ENCODE measurements around the gene NRP1. TPM values are rescaled to one million over a fixed set of nuclear protein-coding genes. Genes with fewer than 3 reads are reported as not detected.

Gene NRP1
- total RNA-seq, 2 experiments from 2014 or later = 1.6 to 1.7 TPM

GRCh38 chr10:33325929-33326328 lies 8.5 kb downstream of the NRP1 start:
- Mint-ChIP-seq H3K4me1 (peaks cover under 1% of the 10 kb centered on the region), H3K4me3 (no peak overlapping the region), H3K27me3 (peaks cover 19% of the 10 kb centered on the region), H3K36me3 (no peaks in the 10 kb centered on the region), H3K27ac (no peak overlapping the region), H3K9me3 (no peaks in the 10 kb centered on the region)
- DNase-seq (no peak), ATAC-seq (ENCODE audit: low read depth) (no peak)
- POLR2A ChIA-PET = no interaction called here

DNA sequence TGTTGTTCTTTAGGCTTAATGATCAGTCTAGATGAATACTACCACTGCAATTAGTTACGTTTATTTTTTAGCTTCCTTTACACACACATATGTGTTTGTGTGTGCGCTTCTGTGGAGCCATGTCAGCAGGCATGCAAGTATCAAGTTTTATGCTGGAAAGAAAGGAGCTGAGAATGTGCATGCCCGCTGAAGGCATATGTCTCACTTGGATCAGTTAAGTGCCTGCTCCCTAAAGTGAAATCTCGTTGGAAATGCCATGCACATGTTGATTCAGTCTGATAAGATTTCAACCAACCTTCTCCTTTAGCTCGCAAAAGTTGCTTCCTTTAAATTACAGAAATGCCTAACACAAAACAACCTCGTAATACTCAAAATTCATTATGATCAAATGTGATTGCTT lies 10.7 kb downstream of the NRP1 start:
- Mint-ChIP-seq H3K4me3 (no peak overlapping the region), H3K4me1 (no peaks in the 10 kb centered on the region), H3K27ac (no peak overlapping the region), H3K27me3 (peaks cover 15% of the 10 kb centered on the region), H3K9me3 (no peaks in the 10 kb centered on the region), H3K36me3 (no peaks in the 10 kb centered on the region)
- DNase-seq (no peak), ATAC-seq (ENCODE audit: low read depth) (no peak)
- POLR2A ChIA-PET = no interaction called here

GRCh38 chr10:33321516-33321915 lies 13.0 kb downstream of the NRP1 start:
- H3K36me3 Mint-ChIP-seq = no peaks in the 10 kb centered on the region
- H3K27me3 Mint-ChIP-seq = peaks cover 7% of the 10 kb centered on the region

GRCh38 chr10:33320288-33320687 lies 14.2 kb downstream of the NRP1 start:
- H3K9me3 Mint-ChIP-seq = no peaks in the 10 kb centered on the region
- H3K27me3 Mint-ChIP-seq = peaks cover 6% of the 10 kb centered on the region
- peaks cover 1% of the 10 kb centered on the region for H3K4me1 Mint-ChIP-seq
- no peak overlapping the region for H3K27ac Mint-ChIP-seq
- ATAC-seq (ENCODE audit: low read depth) = no peak
- POLR2A ChIA-PET = no interaction called here
- H3K36me3 Mint-ChIP-seq = no peaks in the 10 kb centered on the region
- H3K4me3 Mint-ChIP-seq = no peak overlapping the region
- no peak for DNase-seq

More at GRCh38 chr10:33321516-33321915, 13.0 kb downstream of the NRP1 start:
- Mint-ChIP-seq H3K27ac (no peak overlapping the region), H3K9me3 (no peaks in the 10 kb centered on the region), H3K4me1 (peaks cover 1% of the 10 kb centered on the region), H3K4me3 (no peak overlapping the region)
- DNase-seq (no peak), ATAC-seq (ENCODE audit: low read depth) (no peak)
- POLR2A ChIA-PET = no interaction called here

- Mint-ChIP-seq H3K9me3 (peaks cover 1% of the 10 kb centered on the region), H3K36me3 (no peaks in the 10 kb centered on the region), H3K4me1 (peaks cover 1% of the 10 kb centered on the region), H3K27me3 (peaks cover 3% of the 10 kb centered on the region), H3K4me3 (no peak overlapping the region), H3K27ac (no peak overlapping the region)
- POLR2A ChIA-PET = no interaction called here
- ATAC-seq (ENCODE audit: low read depth) (no peak), DNase-seq (no peak)
Observed at GRCh38 chr10:33315891-33316290, 18.6 kb downstream of the NRP1 start.

GRCh38 chr10:33314811-33315561 lies 19.5 kb downstream of the NRP1 start:
- peaks cover 3% of the 10 kb centered on the region for H3K27me3 Mint-ChIP-seq
- DNase-seq (no peak), ATAC-seq (ENCODE audit: low read depth) (no peak)
- peaks cover 1% of the 10 kb centered on the region for H3K4me1 Mint-ChIP-seq
- POLR2A ChIA-PET = no interaction called here
- no peak overlapping the region for H3K27ac Mint-ChIP-seq
- no peaks in the 10 kb centered on the region for H3K36me3 Mint-ChIP-seq
- no peak overlapping the region for H3K4me3 Mint-ChIP-seq
- peaks cover 1% of the 10 kb centered on the region for H3K9me3 Mint-ChIP-seq

GRCh38 chr10:33311640-33312039 lies 22.8 kb downstream of the NRP1 start:
- Mint-ChIP-seq H3K4me3 (no peak overlapping the region), H3K36me3 (no peaks in the 10 kb centered on the region), H3K9me3 (peaks cover 2% of the 10 kb centered on the region), H3K27me3 (no peaks in the 10 kb centered on the region), H3K4me1 (no peaks in the 10 kb centered on the region), H3K27ac (no peak overlapping the region)
- POLR2A ChIA-PET = no interaction called here
- DNase-seq (no peak), ATAC-seq (ENCODE audit: low read depth) (no peak)

- no peak for DNase-seq
- peaks cover 2% of the 10 kb centered on the region for H3K9me3 Mint-ChIP-seq
- no peak overlapping the region for H3K4me3 Mint-ChIP-seq
- POLR2A ChIA-PET = no interaction called here
- H3K4me1 Mint-ChIP-seq = no peaks in the 10 kb centered on the region
- H3K27ac Mint-ChIP-seq = no peak overlapping the region
- H3K27me3 Mint-ChIP-seq = no peaks in the 10 kb centered on the region
- no peaks in the 10 kb centered on the region for H3K36me3 Mint-ChIP-seq
- ATAC-seq (ENCODE audit: low read depth) = no peak
Observed at GRCh38 chr10:33310853-33311252, 23.6 kb downstream of the NRP1 start.

GRCh38 chr10:33309406-33309805 lies 25.1 kb downstream of the NRP1 start:
- Mint-ChIP-seq H3K9me3 (peaks cover 2% of the 10 kb centered on the region), H3K4me3 (no peak overlapping the region), H3K4me1 (no peaks in the 10 kb centered on the region), H3K27me3 (no peaks in the 10 kb centered on the region), H3K36me3 (no peaks in the 10 kb centered on the region), H3K27ac (no peak overlapping the region)
- POLR2A ChIA-PET = no interaction called here
- ATAC-seq (ENCODE audit: low read depth) (no peak), DNase-seq (no peak)

DNA sequence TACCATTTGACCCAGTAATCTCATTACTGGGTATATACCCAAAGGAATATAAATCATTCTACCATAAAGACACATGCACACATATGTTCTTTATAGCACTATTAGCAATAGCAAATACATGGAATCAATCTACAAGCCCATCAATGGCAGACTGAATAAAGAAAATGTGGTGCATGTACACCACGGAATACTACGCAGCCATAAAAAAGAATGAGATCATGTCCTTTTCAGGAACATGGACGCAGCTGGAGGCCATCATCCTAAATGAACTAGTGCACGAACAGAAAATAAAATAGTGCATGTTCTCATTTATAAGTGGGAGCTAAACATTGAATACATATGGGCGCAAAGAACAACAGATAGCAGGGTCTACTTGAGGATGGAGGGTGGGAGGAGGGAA lies 26.6 kb downstream of the NRP1 start:
- POLR2A ChIA-PET = no interaction called here
- H3K4me3 Mint-ChIP-seq = no peak overlapping the region
- peaks cover 2% of the 10 kb centered on the region for H3K9me3 Mint-ChIP-seq
- DNase-seq = no peak
- H3K36me3 Mint-ChIP-seq = no peaks in the 10 kb centered on the region
- H3K4me1 Mint-ChIP-seq = no peaks in the 10 kb centered on the region
- ATAC-seq (ENCODE audit: low read depth) = no peak
- no peaks in the 10 kb centered on the region for H3K27me3 Mint-ChIP-seq
- H3K27ac Mint-ChIP-seq = no peak overlapping the region

GRCh38 chr10:33306701-33307519 lies 27.6 kb downstream of the NRP1 start:
- Mint-ChIP-seq H3K27me3 (no peaks in the 10 kb centered on the region), H3K27ac (no peak overlapping the region), H3K4me3 (no peak overlapping the region), H3K36me3 (no peaks in the 10 kb centered on the region), H3K4me1 (no peaks in the 10 kb centered on the region), H3K9me3 (peaks cover 2% of the 10 kb centered on the region)
- POLR2A ChIA-PET = no interaction called here
- no peak for DNase-seq
- no peak for ATAC-seq (ENCODE audit: low read depth)

DNA sequence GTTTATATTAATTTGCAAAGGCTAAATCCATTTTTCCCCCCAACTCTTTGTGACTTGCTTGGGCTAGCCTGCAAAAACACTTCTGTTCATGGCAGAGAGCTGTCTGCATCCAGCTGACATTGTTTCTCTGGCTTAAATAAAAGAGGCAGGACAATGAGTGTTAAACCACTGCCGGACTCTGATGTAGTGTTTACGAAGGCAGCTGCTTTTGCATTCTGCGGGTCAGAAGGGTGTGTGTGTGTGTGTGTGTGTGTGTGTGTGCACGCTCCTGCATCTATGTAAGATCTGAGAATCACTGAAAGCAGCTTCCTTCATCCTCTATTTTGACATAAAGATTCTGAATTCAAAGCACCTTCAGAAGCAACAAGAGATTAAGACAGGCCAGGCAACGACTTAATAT lies 28.3 kb downstream of the NRP1 start:
- Mint-ChIP-seq H3K4me1 (no peaks in the 10 kb centered on the region), H3K4me3 (no peak overlapping the region), H3K36me3 (no peaks in the 10 kb centered on the region), H3K9me3 (peaks cover 1% of the 10 kb centered on the region), H3K27me3 (no peaks in the 10 kb centered on the region), H3K27ac (no peak overlapping the region)
- POLR2A ChIA-PET = no interaction called here
- ATAC-seq (ENCODE audit: low read depth) = no peak
- DNase-seq = no peak

GRCh38 chr10:33304423-33305225 lies 29.8 kb downstream of the NRP1 start:
- Mint-ChIP-seq H3K4me3 (no peak overlapping the region), H3K27me3 (no peaks in the 10 kb centered on the region), H3K36me3 (no peaks in the 10 kb centered on the region), H3K27ac (no peak overlapping the region), H3K4me1 (no peaks in the 10 kb centered on the region), H3K9me3 (peaks cover 1% of the 10 kb centered on the region)
- POLR2A ChIA-PET = no interaction called here
- ATAC-seq (ENCODE audit: low read depth) = no peak
- no peak for DNase-seq

All from activated naive CD8-positive, alpha-beta T cell treated with anti-CD3 and anti-CD28 coated beads, Interleukin-2, amount 10 ng/mL, durations not matched to agents 7 days and 5 days (primary cell).